Heart left ventricle (tissue), 13 donors: ENCODE measurements around the gene MYBBP1A.

Experiments
- POLR2A ChIP-seq, 2 donors: fragments of 450-650 bp; IDR thresholded peaks; one replicate each; pipeline ENCODE4 v1.6.1; 2017; ENCODE audit warnings: antibody characterized with exemption in 2 of 2, mild to moderate bottlenecking in 2 of 2, moderate library complexity in 2 of 2
- TF ChIP-seq, protein P1 (sequence below), 12 donors: fragments of 200-600 bp; sonication (generic) in 4 of 12; IDR thresholded peaks; one replicate each; pipeline versions ENCODE4 v1.5.0 to v1.8.0; 2018 to 2022; ENCODE audit warnings: antibody characterized with exemption in 12 of 12, mild to moderate bottlenecking in 5 of 12
- donor health status: ischemic (EF 13 %, LVEDD 7.1; RV severe dilation, severe dysfunction).
- donor health status: DM: no; HTN: yes; CAD: no.
- donor health status: DM: no; HTN: no; CAD: no.
- donor health status: ischemic (EF 25% LVEDD 6.9; RV normal size, moderate dysfunction).
- donor health status: ischemic (EF 25% LVEDD 5.7; RV mildly dilated, moderate dysfunction).
- donor health status: ischemic (EF 35%, LVEDD 5.7; RV mildly dilated, moderate dysfunction).
- donor health status: nonischemic (EF 11% LVEDD 7.7; RV severe dilation, severe dysfunction).
- donor health status: DM: yes; HTN: yes; CAD: no.
- donor health status: PGD.
- donor health status: ischemic (EF 29% LVEDD 5.4; RV normal size, mild dysfunction).
- donor health status: nonischemic (EF 23%, LVEDD 6.1; RV moderate dilation, normal function).

DNA sequence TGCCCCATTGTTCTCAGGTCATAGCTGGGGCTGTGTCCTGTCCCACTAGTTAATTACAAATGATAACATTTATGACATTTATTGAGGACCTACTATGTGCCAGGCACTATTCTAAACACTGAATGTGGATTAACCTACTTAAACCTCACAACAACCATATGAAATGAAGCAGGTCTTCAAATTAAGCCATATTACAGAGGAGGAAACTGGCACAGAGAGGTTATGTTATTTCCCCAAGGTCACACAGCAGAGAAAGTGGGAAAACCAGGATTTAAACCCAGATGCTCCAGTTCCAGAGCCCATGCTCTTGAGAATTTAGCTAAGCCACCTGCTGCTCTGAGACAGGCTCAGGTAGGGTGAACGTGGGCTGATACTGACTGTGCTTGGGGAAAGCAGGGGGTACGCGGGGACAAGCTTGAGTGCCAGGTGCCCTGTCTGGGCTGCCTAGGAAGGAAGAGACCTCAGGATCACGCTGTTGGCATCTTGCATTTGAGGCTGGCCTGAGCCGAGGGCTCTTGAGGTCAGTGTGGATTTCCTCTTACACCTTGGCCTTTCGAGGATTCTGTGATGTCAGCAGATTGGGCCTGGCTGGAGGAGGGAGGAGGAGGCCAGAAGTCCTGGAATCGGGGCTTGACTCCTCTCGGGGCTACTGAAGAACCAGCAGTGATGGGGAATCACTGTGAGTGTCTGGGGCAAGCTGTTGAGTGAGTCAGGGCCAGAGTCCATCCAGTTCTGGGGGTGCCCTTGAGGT, 47.6 kb downstream of the MYBBP1A start:
- TF ChIP-seq, protein P1, sequence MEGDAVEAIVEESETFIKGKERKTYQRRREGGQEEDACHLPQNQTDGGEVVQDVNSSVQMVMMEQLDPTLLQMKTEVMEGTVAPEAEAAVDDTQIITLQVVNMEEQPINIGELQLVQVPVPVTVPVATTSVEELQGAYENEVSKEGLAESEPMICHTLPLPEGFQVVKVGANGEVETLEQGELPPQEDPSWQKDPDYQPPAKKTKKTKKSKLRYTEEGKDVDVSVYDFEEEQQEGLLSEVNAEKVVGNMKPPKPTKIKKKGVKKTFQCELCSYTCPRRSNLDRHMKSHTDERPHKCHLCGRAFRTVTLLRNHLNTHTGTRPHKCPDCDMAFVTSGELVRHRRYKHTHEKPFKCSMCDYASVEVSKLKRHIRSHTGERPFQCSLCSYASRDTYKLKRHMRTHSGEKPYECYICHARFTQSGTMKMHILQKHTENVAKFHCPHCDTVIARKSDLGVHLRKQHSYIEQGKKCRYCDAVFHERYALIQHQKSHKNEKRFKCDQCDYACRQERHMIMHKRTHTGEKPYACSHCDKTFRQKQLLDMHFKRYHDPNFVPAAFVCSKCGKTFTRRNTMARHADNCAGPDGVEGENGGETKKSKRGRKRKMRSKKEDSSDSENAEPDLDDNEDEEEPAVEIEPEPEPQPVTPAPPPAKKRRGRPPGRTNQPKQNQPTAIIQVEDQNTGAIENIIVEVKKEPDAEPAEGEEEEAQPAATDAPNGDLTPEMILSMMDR (IDR thresholded peaks at IDR 0.05) = no peak
- TF ChIP-seq POLR2A (IDR thresholded peaks at IDR 0.05) = no peak
